Measurements from ENCODE around the gene PMS1.

PMS1 gene

DNA sequence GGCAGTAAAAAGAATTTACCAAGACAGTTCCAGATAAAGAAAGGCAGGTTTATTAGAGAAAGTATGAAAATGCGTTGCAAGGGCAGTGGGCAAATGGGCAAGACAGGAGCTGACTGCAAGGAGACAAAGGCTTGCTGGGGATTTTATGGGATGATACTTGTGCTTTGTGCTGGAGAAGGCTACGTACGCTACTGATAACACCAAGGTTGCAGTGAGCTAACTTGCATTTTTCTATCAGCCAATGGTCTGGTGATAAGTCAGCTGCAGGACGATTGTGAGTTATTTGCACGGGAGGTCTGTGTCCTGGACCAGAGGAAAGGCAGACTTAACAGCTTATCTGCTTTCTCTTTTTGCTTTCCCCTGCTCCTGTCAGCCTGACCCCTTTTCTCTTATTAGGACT lies 116.5 kb downstream of the PMS1 start:
- Histone ChIP-seq H3K9ac (no peak overlapping the region), H3K4me2 (no peak overlapping the region), H3K4me1 (ENCODE audit: low read depth, poor library complexity, severe bottlenecking) (no peaks in the 10 kb centered on the region), H3K79me2 (ENCODE audit: insufficient read depth, low read depth) (no peaks in the 10 kb centered on the region), H3K27me3 (ENCODE audit: insufficient read depth, low read depth) (no peaks in the 10 kb centered on the region), H4K20me1 (ENCODE audit: insufficient read depth) (no peaks in the 10 kb centered on the region), H3K36me3 (ENCODE audit: insufficient read depth) (no peaks in the 10 kb centered on the region), H2AFZ (ENCODE audit: low read depth) (no peak overlapping the region), H3K4me3 (IDR thresholded peaks at IDR 0.05; ENCODE audit: insufficient read depth, low read depth, low read length) (no peak overlapping the region), H3K27ac (no peak overlapping the region)
- TF ChIP-seq, protein P1, sequence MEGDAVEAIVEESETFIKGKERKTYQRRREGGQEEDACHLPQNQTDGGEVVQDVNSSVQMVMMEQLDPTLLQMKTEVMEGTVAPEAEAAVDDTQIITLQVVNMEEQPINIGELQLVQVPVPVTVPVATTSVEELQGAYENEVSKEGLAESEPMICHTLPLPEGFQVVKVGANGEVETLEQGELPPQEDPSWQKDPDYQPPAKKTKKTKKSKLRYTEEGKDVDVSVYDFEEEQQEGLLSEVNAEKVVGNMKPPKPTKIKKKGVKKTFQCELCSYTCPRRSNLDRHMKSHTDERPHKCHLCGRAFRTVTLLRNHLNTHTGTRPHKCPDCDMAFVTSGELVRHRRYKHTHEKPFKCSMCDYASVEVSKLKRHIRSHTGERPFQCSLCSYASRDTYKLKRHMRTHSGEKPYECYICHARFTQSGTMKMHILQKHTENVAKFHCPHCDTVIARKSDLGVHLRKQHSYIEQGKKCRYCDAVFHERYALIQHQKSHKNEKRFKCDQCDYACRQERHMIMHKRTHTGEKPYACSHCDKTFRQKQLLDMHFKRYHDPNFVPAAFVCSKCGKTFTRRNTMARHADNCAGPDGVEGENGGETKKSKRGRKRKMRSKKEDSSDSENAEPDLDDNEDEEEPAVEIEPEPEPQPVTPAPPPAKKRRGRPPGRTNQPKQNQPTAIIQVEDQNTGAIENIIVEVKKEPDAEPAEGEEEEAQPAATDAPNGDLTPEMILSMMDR (conservative IDR thresholded peaks at IDR 0.05; ENCODE audit: low read depth, low read length), result no peak

DNA sequence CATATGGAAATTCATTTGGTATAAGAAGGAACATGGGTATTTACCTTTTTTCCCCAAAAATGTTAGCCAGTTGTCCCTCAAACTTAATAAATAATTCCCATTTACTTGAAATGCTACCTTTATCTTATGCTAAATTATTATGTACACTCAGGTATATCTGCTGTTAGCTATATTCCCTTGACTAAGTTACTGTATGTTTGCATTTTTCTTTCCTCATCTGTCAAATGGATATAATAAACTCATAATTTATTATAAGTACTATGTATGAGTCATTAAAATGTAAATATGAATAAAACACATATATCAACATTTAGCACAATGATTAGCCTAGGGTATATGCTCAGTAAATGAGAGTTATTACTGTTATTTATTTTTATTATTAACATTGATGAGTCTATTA lies 117.4 kb downstream of the PMS1 start:
- Histone ChIP-seq H3K4me3 (IDR thresholded peaks at IDR 0.05; ENCODE audit: insufficient read depth, low read depth, low read length) (no peak overlapping the region), H3K4me1 (ENCODE audit: low read depth, poor library complexity, severe bottlenecking) (no peaks in the 10 kb centered on the region), H4K20me1 (ENCODE audit: insufficient read depth) (no peaks in the 10 kb centered on the region), H3K4me2 (no peak overlapping the region), H3K9ac (no peak overlapping the region), H3K79me2 (ENCODE audit: insufficient read depth, low read depth) (no peaks in the 10 kb centered on the region), H3K27ac (no peak overlapping the region), H3K27me3 (ENCODE audit: insufficient read depth, low read depth) (no peaks in the 10 kb centered on the region), H3K36me3 (ENCODE audit: insufficient read depth) (no peaks in the 10 kb centered on the region), H2AFZ (ENCODE audit: low read depth) (no peak overlapping the region)
- TF ChIP-seq, protein P1 (conservative IDR thresholded peaks at IDR 0.05; ENCODE audit: low read depth, low read length), result no peak

DNA sequence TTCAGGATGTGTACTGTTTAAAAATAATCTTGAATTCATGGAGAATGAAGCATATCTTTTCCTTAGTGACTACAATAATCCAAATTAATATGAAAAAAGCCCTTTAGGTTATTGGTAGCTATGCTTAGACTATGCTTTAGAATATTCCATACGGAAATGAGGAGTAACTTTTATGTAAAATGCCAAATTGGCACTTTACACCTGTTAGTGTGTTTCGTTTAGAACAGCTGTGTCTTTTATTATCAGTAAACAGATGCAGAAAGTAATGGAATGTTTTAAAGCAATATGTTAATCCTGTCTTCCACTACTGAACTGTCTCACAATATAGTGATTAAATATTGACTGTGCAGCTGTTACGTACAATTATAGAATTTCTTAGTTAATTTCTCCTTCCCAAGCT lies 129.6 kb downstream of the PMS1 start:
- Histone ChIP-seq H2AFZ (ENCODE audit: low read depth) (no peak overlapping the region), H3K36me3 (ENCODE audit: insufficient read depth) (no peaks in the 10 kb centered on the region), H3K9ac (no peak overlapping the region), H3K4me3 (IDR thresholded peaks at IDR 0.05; ENCODE audit: insufficient read depth, low read depth, low read length) (no peak overlapping the region), H3K4me1 (ENCODE audit: low read depth, poor library complexity, severe bottlenecking) (no peaks in the 10 kb centered on the region), H3K4me2 (no peak overlapping the region), H3K27ac (no peak overlapping the region), H3K27me3 (ENCODE audit: insufficient read depth, low read depth) (no peaks in the 10 kb centered on the region), H3K79me2 (ENCODE audit: insufficient read depth, low read depth) (no peaks in the 10 kb centered on the region), H4K20me1 (ENCODE audit: insufficient read depth) (no peaks in the 10 kb centered on the region)
- TF ChIP-seq, protein P1 (conservative IDR thresholded peaks at IDR 0.05; ENCODE audit: low read depth, low read length), result no peak

DNA sequence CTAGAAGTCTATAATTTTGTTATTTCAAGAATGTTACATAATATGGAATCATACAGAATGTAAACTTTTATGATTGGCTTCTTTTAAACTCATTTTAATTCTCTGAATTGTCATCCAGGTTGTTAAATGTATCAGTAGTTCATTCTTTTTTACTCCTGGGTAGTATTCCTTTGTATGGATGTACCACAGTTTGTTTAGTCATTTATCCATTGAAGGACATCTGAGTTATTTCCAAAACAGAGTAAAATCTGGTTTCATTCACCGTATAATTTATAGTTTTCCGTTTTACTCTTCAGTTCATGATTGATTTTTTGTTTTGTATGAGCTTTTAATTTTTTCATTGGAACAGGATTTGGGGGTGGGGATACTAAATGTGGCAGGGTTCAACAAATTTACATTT lies 132.4 kb downstream of the PMS1 start:
- Histone ChIP-seq H3K4me3 (IDR thresholded peaks at IDR 0.05; ENCODE audit: insufficient read depth, low read depth, low read length) (no peak overlapping the region), H3K27me3 (ENCODE audit: insufficient read depth, low read depth) (no peaks in the 10 kb centered on the region), H3K79me2 (ENCODE audit: insufficient read depth, low read depth) (no peaks in the 10 kb centered on the region), H4K20me1 (ENCODE audit: insufficient read depth) (no peaks in the 10 kb centered on the region), H3K9ac (no peak overlapping the region), H3K27ac (no peak overlapping the region), H3K4me2 (no peak overlapping the region), H3K36me3 (ENCODE audit: insufficient read depth) (no peaks in the 10 kb centered on the region), H3K4me1 (ENCODE audit: low read depth, poor library complexity, severe bottlenecking) (no peaks in the 10 kb centered on the region), H2AFZ (ENCODE audit: low read depth) (no peak overlapping the region)
- TF ChIP-seq, protein P1 (conservative IDR thresholded peaks at IDR 0.05; ENCODE audit: low read depth, low read length), result no peak
